HG02571 (cell line): Measurements from ENCODE around the gene SYNE3.

Experiments used
- ATAC-seq: cut with Tn5 transposase; IDR thresholded peaks from one replicate; pipeline ENCODE4 v1.9.1; 2021; ENCODE audit warnings: mild to moderate bottlenecking, moderate library complexity; ENCODE audit not compliant: unreplicated experiment

SYNE3 gene

DNA sequence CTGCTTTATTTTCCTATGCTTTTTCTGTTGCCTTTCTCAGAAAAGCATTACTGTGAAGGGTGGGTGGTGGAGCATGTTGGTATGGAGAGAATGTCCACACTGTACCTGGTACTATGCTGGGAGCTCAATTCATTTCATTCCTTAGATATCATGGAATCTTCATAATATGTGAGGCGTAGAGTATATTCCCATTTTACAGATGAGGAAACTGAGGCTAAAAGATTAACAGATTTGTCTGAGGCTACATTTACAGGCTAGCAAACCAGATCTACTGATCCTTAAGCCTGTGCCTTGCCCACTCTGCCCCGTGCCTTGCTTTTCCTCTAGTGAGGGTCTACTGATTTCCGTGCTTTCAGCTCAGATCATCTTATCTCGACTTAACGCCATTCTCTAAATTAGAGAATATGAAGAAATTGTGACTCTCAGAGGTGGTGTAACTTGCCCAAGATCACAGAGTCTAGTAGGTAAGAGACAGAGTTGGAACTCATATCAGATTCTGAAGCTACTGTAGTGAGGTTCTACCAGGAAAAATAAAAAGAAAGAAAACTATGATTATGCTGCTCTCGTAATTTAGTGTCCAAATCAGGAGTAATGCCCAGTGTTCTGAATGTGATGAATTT, 23.9 kb upstream of the SYNE3 start:
- no peak for ATAC-seq

DNA sequence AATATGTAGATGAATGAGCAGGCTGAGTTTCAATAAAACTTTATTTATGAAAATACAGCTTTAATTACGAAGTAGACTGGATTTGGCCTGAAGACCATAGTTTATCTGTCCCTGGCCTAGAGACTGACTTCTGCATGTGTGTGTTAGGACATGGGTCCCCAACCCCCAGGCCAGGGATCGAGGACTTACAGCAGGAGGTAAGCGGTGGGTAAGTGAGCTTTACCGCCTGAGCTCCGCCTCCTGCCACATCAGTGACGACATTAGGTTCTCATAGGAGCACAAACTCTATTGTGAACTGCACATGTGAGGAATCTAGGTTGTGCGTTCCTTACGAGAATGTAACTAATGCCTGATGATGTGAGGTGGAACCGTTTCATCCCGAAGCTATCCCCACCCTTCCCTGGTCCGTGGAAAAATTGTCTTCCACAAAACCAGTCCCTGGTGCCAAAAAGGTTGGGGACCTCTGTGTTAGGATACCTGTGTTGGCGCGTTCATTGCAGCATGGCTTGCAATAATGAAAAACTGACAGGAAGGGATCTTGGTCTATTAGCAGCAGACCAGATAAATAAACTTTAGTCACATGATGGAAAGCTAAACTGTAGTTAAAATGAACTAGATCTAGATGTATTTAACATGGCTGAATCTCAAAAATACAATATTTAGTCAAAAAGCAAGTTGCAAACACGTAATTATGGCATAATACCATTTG, 22.5 kb upstream of the SYNE3 start:
- no peak for ATAC-seq

DNA sequence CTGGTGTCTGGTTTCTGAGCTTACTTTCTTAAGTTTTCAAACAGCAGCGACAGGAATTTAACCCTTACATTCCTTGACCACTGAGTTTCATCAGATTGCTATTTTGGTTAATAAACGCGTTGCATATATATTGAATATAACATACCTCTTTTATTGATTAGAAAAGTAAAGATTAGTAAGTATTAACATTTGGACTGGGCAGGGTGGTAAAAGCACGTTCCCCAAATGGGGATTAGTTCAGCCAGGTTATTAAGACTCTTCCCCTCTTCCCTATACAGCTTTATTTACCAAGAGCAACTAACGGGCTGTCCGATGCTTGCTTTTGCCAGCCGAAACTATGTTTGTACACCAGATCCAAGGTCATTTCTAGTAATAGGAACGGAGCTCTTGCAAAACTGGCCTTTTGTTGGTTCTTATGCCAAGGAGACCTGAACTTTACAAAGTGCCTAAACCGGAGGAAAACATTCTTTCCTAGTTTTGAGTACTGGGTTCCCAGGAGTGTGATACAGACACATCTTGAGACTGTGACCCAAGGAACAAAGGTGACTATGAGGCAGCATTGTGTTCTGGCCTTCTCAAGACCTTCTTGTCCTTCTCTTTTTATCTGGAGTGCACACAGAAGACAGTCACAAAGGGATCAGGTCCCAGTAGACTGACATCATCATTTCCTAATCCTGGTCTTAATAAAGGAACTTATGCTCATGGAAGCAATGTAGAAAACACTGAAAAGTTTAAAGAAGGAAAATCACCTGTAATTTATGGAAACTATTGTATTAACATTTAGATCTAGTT, 21.0 kb upstream of the SYNE3 start:
- ATAC-seq, result no peak

DNA sequence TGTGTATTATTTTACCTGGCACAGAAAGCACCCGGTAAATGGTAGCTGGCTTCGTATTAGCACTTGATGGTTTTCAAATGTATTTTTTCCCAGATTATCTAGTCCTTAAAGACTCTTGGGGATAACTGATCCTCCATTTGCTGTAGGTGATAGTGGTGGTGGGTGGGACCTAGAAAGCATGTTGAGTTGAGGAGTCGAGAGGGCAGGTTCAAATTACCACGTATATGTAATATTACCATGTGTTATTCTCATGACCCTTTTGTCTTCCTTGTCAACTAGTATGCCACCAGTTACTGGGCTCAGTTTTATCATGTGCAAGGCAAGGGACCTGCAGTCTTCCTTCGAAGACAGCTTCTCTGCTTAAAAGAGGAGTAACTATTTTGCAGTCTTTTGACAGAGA, 20.2 kb upstream of the SYNE3 start:
- no peak for ATAC-seq

DNA sequence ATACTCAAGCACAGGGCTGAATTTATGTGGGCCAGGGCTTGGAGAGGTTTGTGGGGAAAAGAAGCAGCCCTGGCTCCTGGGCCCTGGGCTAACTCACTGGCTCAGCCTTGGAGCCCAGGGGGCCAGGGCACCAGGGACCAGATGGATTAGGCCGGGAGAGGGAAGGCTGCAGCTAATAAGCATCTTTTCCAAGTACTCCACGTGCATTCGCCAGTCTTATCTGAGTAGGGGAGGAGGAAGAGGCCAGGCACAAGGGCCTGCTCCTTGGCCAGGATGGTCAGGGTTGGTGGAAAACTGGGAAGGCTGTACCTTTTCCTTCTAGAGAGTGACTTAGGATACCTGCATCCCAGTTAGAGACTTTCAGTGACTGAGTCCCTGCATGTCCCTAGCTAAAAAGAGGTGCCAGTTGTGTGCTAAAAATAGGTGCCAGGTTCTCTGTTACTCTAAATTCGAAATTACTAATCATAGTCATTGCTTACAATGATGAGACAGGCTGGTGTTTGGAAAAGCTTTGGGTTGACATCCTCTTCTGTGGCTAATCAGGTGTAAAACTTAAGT, 19.7 kb upstream of the SYNE3 start:
- no peak for ATAC-seq

DNA sequence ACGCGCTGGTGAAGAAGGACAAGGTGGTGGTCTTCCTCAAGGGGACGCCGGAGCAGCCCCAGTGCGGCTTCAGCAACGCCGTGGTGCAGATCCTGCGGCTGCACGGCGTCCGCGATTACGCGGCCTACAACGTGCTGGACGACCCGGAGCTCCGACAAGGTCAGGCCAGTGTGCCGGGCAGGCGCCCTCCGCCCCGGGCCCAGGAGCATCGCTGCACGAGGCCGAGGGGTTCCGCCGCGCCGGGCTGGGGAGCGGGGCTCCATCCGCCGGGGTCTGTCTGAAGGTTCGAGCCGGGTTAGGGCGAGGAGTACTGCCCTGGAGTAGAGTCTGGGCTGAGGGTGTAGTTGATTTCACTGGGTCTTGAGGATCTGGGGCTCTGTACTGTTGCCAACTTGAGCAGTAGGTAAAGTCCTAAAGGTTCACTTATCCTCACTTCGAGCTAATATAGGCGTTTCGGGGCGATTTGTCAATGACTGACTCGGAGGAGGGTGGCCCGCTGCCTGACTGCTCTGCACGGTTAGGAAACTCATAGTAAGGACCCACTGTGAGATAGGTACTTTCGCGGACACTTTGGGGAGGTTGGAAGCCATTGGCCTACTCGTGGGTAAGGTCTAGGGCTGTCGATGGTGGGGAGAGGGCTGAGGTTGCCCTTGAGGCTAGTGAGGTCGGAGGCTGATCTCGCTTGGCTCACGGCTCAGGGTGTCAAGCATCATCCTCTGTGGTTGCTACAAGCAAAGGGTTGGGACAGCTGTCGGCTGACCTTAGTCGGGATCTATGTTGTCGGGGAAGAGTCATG, 19.0 kb upstream of the SYNE3 start:
- ATAC-seq, result no peak

DNA sequence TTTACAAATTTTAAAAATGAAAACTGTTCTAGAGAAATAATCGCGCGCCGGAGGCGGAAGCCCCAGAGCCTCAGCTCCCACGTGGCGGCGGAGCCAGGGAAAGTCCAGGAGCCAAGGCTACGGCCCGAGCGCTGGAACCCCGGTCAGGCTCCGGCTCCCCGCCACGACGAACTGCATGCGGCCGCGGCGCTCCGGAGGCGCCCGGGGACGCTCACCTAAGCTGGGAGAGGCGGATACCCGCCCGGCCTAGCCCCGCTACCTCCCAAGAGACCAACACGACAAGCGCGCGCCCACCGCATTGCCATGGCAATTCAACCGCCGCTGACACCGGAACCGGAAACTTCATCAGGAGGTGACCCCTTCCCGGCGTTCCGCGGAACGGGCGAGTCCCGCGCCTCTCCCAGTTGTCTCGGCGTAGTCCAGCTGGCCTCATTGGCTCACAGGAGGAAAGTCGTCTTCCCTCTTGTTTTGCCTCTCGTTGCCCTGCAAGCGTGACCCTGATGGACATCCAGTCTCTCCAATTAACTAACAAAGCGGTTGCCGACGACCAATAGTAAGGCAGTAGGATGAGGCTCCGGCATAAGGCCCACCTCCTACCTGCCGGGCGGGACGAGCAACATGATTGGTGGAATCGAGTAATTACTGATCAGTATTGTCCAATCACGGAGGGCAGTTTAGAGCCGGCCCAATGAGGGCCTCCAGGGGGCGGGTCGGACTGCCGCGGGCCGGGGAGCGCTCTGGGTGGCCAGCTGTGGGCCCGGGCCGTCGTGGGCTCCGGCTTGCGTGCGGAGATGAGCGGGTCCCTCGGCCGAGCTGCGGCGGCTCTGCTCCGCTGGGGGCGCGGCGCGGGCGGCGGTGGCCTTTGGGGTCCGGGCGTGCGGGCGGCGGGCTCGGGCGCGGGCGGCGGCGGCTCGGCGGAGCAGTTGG, 18.1 kb upstream of the SYNE3 start, which contains the start of gene GLRX5:
Gene GLRX5, plus strand, starts transcription at position 752 of the 927 bp plus-strand sequence. Its CDS starts 40 bp downstream, at position 792.
- peak; percentile 92 for ATAC-seq

DNA sequence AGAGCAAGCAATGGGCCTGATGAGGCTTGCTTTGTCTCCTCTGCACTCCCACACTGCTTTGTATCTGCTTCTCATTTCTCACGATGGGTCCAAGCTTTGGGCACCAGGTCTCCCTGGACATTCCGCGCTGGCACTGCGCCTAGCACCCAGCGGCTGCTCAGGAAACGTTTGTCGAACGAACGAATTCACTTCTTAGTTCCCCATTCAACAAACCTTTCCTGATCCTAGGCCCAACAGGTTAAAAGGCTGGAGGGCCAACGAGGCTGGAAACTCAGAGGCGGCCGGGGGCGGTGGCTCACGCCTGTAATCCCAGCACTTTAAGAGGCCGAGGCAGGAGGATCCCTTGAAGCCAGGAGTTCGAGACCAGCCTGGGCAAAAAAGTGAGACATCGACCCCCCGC, 17.4 kb upstream of the SYNE3 start:
- ATAC-seq, result no peak

DNA sequence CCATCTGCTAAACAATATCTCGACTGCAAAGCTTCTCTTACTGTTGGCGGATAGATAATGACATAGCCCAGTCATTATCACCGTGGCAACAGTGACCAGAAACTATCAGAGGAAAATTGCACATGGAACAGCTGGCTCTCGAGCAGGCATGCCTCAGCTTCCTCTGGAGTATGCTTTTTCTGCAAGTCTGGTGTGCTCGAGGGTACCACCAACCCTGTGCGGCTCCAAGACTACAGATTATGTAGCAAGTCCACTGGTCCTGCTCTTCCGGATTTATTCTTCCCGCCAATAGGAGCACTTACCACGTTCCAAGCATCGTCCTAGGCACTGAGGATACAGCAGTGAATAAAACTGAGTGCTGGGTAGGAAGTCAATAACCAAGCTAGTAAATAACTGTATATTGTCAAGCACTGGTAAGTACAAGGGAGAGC, 17.0 kb upstream of the SYNE3 start:
- ATAC-seq, result no peak

DNA sequence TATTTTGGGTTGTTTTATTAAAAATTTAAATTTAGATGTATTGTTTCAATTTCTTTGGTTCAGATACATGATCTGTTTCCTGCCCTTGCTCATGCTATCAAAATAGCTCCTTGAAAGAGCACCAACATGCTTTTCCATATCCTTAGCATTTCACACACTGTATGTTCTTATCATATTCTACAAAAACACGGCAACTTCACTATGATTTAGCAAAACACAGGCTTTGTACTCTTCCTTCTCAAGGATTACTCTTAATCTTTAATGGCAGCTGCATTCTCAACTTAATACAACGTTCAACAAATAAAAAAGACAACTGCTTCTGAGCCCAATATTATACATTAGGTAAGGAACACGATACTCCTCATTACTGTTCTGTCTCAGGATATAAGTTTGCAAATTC, 15.5 kb upstream of the SYNE3 start:
- ATAC-seq, result no peak

DNA sequence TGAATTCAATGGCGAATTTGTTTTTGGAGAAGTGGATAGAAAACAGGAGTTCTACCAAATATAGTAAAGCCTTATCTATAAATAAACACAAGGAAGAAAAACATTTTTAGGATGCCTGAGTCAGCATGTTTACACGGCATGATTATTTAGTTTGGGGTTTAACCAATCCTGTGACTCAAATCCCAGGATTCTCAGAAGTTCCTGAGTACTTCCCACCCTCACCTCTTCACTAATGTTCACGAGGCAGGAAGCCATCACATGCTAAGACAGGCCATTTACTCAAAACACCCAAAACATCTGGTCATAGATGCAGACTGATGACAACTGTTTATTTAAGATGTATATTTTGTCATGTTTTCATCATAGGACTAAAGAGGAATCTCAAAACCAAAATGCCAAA, 15.0 kb upstream of the SYNE3 start:
- ATAC-seq, result no peak

DNA sequence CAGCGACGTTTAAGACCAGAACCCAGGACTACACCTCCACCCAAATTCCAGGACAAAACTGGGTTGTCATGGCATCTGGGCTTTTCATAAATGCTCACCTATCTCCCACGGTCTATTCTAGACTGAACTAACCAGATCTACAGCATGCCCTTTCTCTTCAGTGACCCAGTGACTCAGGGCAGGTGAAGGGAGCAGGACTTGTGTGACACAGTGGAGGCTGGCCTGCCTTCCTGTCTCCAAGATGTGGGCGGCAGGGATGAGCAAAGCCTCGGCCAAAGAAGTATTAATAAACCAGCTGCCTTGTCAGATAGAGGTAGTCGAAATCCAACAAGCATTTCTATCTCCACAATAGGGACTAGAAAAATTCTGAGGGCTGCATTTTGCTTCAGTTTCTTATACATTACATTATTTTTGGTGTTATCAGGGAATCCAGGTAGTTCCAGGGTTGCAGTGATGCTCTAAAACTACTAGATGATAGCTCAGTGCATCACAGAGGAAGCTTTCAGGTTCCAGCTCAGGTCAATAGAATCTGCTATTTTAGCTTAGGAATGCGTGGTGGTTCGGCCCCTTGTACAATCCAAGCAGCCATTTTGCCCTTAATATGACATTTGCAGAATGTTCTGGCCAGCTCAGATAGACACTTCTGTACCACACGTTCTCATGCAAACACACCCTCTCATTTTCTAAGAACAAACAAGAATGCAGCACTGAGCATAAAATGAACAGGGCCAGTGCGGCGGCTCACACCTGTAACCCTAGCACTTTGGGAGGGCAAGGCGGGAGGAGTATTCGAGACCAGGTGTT, 14.2 kb upstream of the SYNE3 start:
- ATAC-seq, result no peak

DNA sequence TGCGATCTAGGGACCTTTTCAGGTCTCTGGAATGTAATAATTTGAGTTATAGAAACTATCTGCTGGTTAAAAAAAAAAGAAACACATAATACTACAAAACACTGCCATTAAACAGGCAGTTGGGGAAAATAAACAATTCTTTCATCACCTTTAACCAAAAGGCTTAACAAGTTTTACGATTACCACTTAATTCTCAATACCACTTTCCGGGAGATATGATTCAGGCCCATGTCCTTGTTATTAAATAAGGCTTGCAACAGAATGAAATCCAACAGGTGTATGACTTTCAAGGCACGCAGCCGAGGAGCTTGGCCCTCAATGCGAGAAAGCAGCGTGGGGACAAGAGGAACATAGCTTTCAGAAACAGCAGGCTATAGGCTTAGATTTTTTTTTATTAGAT, 12.8 kb upstream of the SYNE3 start:
- ATAC-seq, result no peak

DNA sequence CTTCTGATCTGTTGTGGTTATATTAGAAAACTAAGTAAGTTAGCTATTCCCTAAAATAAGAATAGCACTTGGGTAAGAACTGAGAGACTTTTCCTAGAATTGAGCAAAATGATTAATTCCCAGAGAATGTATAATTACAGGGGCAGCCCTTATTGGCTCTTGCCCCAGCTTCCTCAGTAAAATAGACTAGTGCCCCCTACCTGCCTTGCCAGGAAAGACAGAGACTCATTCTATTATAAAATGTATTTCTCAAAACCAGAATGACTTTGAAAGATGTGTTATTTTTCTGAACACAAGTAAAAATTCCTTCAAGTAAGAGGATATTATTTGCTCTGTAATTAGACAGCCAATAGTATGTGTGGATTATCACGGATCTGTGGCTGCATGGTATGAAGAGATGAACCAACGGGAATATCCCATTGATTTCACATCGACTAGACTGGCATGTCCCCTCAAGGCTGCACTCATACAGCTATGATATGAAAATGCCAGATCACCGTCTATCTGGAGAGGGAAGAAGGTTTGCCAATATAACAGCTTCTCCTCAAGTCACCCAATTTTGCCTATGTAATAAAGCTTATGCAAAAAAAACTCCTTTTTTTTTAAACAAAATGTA, 11.0 kb upstream of the SYNE3 start:
- ATAC-seq, result no peak

DNA sequence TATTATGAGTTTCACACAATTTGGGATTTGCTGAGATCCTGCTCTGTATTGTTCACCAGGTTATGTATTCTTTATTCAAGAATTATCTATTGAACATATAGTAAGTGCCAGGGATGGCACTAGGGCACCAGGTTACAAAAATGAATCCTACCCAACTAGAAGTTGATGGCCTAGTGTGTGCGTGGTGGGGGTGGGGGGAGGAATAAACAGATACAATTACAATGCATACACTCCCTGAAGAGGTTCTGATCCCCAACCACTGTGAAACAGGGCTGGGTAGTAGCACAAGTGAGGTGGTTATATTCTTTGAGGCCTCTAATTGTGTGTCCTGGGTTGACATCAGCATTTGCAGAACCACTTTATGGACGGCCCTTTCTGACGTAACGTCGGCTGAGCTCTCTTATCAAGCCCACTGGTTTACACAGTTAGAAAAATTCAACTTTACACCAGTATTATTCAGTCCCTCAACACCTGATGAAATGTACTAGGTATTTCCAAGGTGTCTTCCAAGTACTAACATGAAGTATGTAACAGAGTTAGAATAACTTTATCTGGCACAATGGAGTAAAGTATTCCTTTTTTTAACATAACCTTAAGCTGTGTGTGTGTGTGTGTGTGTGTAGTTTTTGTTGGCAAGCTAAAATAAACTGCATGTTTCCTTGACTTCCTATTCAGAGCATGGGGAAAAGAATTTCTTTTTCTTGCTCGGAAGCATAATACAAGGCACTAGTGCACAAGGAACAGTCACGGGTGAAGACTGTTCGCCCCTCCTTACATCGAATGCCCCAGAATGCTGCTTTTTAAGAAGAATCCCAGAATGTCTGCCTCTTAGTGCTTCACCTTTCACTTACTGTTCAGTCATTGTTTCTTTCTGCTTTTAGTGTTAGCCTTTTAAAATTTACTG, 10.3 kb upstream of the SYNE3 start:
- ATAC-seq, result no peak

DNA sequence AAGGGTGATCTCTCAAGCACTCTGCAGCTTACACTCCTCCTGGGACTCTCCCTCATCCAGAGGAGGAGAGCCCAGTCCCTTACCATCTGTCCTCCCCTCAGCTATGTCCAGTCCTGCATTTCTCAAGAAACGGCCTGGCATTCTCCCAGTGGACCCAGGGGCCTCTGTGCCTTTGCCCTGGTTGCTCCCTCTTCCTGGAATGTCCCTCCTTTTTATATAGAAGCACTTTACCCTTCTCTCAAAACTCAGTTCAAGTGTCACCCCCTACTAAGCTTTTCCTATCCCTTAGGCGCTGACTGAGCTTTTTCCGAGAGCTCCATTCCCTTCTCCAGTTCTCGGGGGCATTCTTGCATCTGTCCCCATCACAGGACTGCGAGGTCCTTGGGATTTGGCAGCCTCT, 9.5 kb upstream of the SYNE3 start:
- no peak for ATAC-seq

DNA sequence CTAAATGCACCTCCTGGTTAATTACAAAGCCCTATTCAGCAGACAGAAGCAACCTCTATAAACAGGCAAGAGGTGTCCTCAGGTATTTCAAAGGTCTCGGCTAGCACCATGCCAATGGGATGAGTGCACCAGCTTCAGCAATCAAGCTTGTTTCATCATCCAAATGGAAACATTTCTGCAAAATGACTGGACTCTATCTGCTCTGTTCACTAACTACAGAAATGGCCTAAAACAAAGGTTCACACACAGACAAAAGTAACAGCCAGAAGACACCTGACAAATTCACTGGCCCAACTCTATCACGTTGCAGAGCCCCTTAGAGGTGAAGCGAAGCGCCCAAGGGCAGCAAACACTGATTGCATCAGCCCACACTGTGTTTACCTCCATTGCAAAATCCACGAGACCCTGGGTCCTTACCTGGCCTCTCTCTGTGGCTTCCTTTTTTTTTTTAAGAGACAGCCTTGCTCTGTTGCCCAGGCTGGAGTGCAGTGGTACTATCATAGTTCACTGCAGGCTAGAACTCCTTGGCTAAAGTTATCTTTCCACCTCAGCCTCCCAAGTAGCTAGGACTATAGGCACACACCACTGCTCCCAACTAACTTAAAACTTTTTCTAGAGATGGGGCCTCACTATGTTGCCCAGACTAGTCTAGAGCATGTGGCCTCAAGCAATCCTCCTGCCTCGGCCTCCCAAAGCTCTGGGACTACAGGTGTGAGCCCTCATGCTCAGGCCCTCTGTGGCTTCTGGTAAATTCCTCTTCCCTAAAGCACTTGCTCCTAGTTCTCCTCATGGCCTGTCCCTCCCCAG, 8.5 kb upstream of the SYNE3 start:
- no peak for ATAC-seq
